Measurements from ENCODE around the gene FST.

DNA sequence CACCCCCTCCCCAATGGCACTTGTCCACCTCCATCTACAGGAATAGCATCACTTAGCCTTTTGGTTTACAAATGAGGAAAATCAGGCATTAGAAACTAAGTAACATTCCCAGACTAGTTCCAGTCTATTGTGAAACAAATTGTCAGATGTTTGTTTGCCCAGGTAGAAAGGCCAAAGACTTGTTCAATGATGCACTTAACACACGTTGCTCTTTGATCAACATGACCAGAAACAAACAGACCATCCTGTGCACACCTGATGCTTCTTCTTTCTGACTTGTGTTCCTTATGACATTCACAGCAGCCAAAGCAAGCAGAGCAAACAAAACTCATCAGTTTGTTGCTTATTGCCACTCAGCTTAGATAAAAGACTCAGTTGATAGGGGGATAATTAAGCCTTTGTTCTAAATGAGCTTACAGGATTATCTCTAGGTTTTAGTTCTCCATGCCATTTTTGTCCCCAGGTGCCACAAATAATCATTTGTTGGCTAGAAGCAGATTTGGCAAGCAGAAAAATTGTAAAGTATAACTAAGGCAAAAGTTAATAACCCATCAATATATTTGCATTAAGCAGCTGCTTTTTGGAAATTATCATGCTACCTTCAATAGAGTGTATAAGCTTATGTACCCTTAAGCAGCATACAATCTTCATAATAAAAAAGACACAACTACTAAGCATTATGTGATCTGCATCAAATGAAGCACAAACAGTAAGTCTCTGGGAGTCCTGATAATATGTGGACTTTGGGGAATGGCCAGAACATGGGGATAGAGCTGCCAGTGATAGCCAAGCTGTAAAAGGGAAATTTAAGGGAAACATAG is 26.3 kb upstream of the FST start:
- TF ChIP-seq, protein P1, sequence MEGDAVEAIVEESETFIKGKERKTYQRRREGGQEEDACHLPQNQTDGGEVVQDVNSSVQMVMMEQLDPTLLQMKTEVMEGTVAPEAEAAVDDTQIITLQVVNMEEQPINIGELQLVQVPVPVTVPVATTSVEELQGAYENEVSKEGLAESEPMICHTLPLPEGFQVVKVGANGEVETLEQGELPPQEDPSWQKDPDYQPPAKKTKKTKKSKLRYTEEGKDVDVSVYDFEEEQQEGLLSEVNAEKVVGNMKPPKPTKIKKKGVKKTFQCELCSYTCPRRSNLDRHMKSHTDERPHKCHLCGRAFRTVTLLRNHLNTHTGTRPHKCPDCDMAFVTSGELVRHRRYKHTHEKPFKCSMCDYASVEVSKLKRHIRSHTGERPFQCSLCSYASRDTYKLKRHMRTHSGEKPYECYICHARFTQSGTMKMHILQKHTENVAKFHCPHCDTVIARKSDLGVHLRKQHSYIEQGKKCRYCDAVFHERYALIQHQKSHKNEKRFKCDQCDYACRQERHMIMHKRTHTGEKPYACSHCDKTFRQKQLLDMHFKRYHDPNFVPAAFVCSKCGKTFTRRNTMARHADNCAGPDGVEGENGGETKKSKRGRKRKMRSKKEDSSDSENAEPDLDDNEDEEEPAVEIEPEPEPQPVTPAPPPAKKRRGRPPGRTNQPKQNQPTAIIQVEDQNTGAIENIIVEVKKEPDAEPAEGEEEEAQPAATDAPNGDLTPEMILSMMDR (conservative IDR thresholded peaks at IDR 0.05 in 1 of 2, IDR thresholded peaks at IDR 0.05 in 1 of 2; ENCODE audit: low read depth in 1 of 2, low read length in 2 of 2) = no peak
- no peak for TF ChIP-seq EZH2 (IDR thresholded peaks at IDR 0.05; ENCODE audit: low read length, missing control alignments)
